DOHH2 (cell line): ENCODE measurements around the gene RRBP1.

ENCODE experiments used
- CTCF ChIP-seq: fragments of 200-600 bp; sonication (generic); IDR thresholded peaks from one replicate; pipeline ENCODE4 v1.5.1; 2014; ENCODE audit warnings: antibody characterized with exemption, mild to moderate bottlenecking, low read depth, low read length; ENCODE audit not compliant: poor library complexity, severe bottlenecking
- EZH2phosphoT487 ChIP-seq: fragments of 200-600 bp; sonication (generic); IDR thresholded peaks from 2 replicates; pipeline ENCODE4 v1.6.1; 2017; ENCODE audit warnings: borderline replicate concordance, mild to moderate bottlenecking, antibody characterized with exemption, low read length, moderate library complexity, mixed read lengths

DNA sequence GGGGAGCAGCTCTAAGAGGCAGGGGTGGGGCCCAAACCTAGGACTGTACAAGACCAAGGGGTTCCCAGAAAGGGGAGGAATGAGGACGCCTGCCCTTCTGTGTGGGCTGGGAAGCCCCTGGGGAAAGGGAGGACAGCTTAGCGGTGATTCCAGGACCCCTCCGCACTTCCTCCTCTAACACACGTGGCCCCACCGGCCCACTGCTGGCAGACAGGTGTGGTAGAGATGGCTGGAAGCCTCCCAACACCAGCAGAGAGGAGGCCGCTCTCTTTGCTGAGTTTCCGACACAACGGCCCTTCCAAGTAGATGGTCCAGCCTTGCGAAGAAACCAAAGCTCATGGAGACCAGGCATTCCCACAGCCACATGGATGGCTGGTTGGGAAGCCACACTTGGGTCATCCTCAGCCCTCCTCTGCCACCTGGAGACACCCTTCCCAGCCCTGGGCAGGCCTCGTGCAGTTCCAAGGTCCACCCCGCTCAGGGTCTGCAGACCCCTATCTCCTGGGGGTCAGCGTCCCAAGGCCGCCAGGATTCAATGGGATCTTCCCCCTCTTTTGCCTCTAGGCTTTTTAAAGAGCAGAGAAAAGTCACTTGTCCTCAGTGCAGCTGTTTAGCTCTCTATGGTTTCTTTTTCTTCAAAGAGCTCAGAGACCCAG lies 43.9 kb downstream of the RRBP1 start:
- TF ChIP-seq CTCF: no peak
- no peak for TF ChIP-seq EZH2phosphoT487
